GM12878 (cell line): ENCODE measurements around the gene SBK2.

ENCODE experiments used
- BCLAF1 ChIP-seq: fragments of 450-650 bp; IDR thresholded peaks from 2 replicates; pipeline ENCODE4 v1.6.1; 2017; ENCODE audit warnings: antibody characterized with exemption, mild to moderate bottlenecking, moderate library complexity
- CREB1 ChIP-seq: IDR thresholded peaks from 2 replicates; pipeline ENCODE4 v1.6.1; 2012; ENCODE audit warnings: low read depth, mild to moderate bottlenecking, inconsistent platforms
- CTCF ChIP-seq, 3 experiments: IDR thresholded peaks in 2 of 3; conservative IDR thresholded peaks in 1 of 3; 2 replicates each; pipeline ENCODE4 v1.5.1; 2011; ENCODE audit warnings: low read depth in 3 of 3, low read length in 3 of 3, mild to moderate bottlenecking in 3 of 3, control low read depth in 2 of 3, moderate library complexity in 2 of 3, inconsistent platforms in 1 of 3, mixed read lengths in 1 of 3; ENCODE audit not compliant: control insufficient read depth in 2 of 3, insufficient read depth in 1 of 3; ENCODE audit errors: extremely low read depth in 1 of 3
- EZH2 ChIP-seq: IDR thresholded peaks from 2 replicates; pipeline ENCODE4 v1.6.1; 2012; ENCODE audit warnings: low read depth, mild to moderate bottlenecking, control low read depth, inconsistent platforms, low read length, borderline replicate concordance; ENCODE audit not compliant: control insufficient read depth
- JUNB ChIP-seq: IDR thresholded peaks from 2 replicates; pipeline ENCODE4 v1.6.1; 2016; ENCODE audit warnings: antibody characterized with exemption, mild to moderate bottlenecking
- KAT2A ChIP-seq: conservative IDR thresholded peaks from 2 replicates; pipeline ENCODE4 v1.6.1; 2011; ENCODE audit warnings: low read depth, low read length; ENCODE audit not compliant: control insufficient read depth
- MTA2 ChIP-seq: fragments of 450-650 bp; IDR thresholded peaks from 2 replicates; pipeline ENCODE4 v1.6.1; 2016; ENCODE audit warnings: low read depth, mild to moderate bottlenecking, moderate library complexity
- POLR2AphosphoS5 ChIP-seq: IDR thresholded peaks from 2 replicates; pipeline ENCODE4 v1.6.1; 2011; ENCODE audit warnings: mild to moderate bottlenecking, low read length, inconsistent platforms
- RELB ChIP-seq: fragments of 450-650 bp; IDR thresholded peaks from 2 replicates; pipeline ENCODE4 v1.6.1; 2017; ENCODE audit warnings: low read depth, mild to moderate bottlenecking, moderate library complexity
- SRF ChIP-seq, 2 experiments: IDR thresholded peaks; 2 replicates each; pipeline ENCODE4 v1.6.1; 2011; ENCODE audit warnings: low read depth in 2 of 2, low read length in 2 of 2, mild to moderate bottlenecking in 1 of 2, moderate library complexity in 1 of 2
- ZBED1 ChIP-seq: IDR thresholded peaks from 2 replicates; pipeline ENCODE4 v1.6.1; 2016; ENCODE audit warnings: borderline replicate concordance
- ZBTB11 ChIP-seq: fragments of 450-650 bp; formaldehyde crosslinking; IDR thresholded peaks from 2 replicates; pipeline ENCODE4 v1.5.0; 2022; ENCODE audit warnings: mild to moderate bottlenecking, missing genetic modification characterization

- TF ChIP-seq SRF (IDR thresholded peaks at IDR 0.05; ENCODE audit: low read depth in 2 of 2, low read length in 2 of 2): no peak
- TF ChIP-seq CTCF (IDR thresholded peaks at IDR 0.05 in 2 of 3, conservative IDR thresholded peaks at IDR 0.05 in 1 of 3; ENCODE audit: control insufficient read depth in 2 of 3, extremely low read depth in 1 of 3, insufficient read depth in 1 of 3, low read depth in 3 of 3, low read length in 3 of 3): no peak
- TF ChIP-seq MTA2: no peak
- no peak for TF ChIP-seq POLR2AphosphoS5
- TF ChIP-seq BCLAF1: no peak
- TF ChIP-seq KAT2A: no peak
- TF ChIP-seq ZBTB11 (CRISPR knock-in tag): no peak
- TF ChIP-seq EZH2: no peak
- no peak for TF ChIP-seq CREB1
- TF ChIP-seq JUNB: no peak
- TF ChIP-seq RELB: no peak
- TF ChIP-seq ZBED1: no peak
Observed at GRCh38 chr19:55494172-55494761, 42.7 kb downstream of the SBK2 start.
